Caco-2 (cell line): Measurements from ENCODE around the gene TRIM15. TPM values are rescaled to one million over a fixed set of nuclear protein-coding genes. Genes with fewer than 3 reads are reported as not detected.

Experiments used
- BruUV-seq: library from RNA; stranded (reverse); fragments of 400-500 nt; replicated peaks from 2 replicates; lab custom pipeline; 2021; lab: Mats Ljungman, UMichigan
- CTCF ChIA-PET: fragments of 300-600 bp; sonication (Branson Sonifier 250); formaldehyde crosslinking; loops from one replicate; lab custom pipeline; 2022; ENCODE audit warnings: antibody characterized with exemption; lab: Charles Lee
- POLR2A ChIA-PET: fragments of 300-600 bp; sonication (Branson Sonifier 250); formaldehyde crosslinking; loops from one replicate; lab custom pipeline; 2022; ENCODE audit warnings: antibody characterized with exemption; lab: Charles Lee
- DNase-seq, 2 experiments: peaks; one replicate each; pipeline versions ENCODE4 v3.0.0 to v3.0.0-alpha.2; 2020 to 2022
- H3K27me3 ChIP-seq: replicated peaks from 2 replicates; pipeline ENCODE4 v1.6.0; 2011; ENCODE audit warnings: low read length; ENCODE audit not compliant: control insufficient read depth, insufficient read depth
- H3K36me3 ChIP-seq: 2 replicates; pipeline ENCODE4 v1.5.1; 2011; ENCODE audit warnings: low read length; ENCODE audit not compliant: control insufficient read depth, insufficient read depth
- H3K4me1 ChIP-seq: fragments of 250-450 bp; sonication (Bioruptor Pico); 2 replicates; pipeline ENCODE4 v1.5.1; 2020; ENCODE audit warnings: mild to moderate bottlenecking
- H3K4me3 ChIP-seq: 2 replicates; pipeline ENCODE4 v1.5.1; 2011; ENCODE audit warnings: low read depth, mild to moderate bottlenecking, control low read depth, low read length
- H3K9me3 ChIP-seq: fragments of 250-450 bp; sonication (Bioruptor Pico); 2 replicates; pipeline ENCODE4 v1.5.1; 2020; ENCODE audit warnings: mild to moderate bottlenecking, moderate library complexity
- H3K27ac Mint-ChIP-seq: one replicate; pipeline ENCODE4 v1.8.0; 2022; ENCODE audit warnings: mixed read lengths; ENCODE audit not compliant: unreplicated experiment
- H3K27me3 Mint-ChIP-seq: one replicate; pipeline ENCODE4 v1.8.0; 2022; ENCODE audit warnings: mixed read lengths; ENCODE audit not compliant: insufficient read depth, unreplicated experiment
- H3K36me3 Mint-ChIP-seq: one replicate; pipeline ENCODE4 v1.8.0; 2022; ENCODE audit warnings: mild to moderate bottlenecking, mixed read lengths; ENCODE audit not compliant: insufficient read depth, unreplicated experiment
- H3K4me1 Mint-ChIP-seq: one replicate; pipeline ENCODE4 v1.8.0; 2022; ENCODE audit warnings: low read depth, mixed read lengths; ENCODE audit not compliant: unreplicated experiment
- H3K4me3 Mint-ChIP-seq: one replicate; pipeline ENCODE4 v1.8.0; 2022; ENCODE audit warnings: mild to moderate bottlenecking, moderate library complexity, mixed read lengths; ENCODE audit not compliant: unreplicated experiment
- H3K9me3 Mint-ChIP-seq: one replicate; pipeline ENCODE4 v1.8.0; 2022; ENCODE audit warnings: mixed read lengths; ENCODE audit not compliant: unreplicated experiment
- CTCF ChIP-seq, 2 experiments: fragments of 200-600 bp in 1 of 2; IDR thresholded peaks; 1 replicate in 1 of 2; 2 replicates in 1 of 2; pipeline versions ENCODE4 v1.5.1 to v1.8.0; 2011 to 2022; ENCODE audit warnings: antibody characterized with exemption in 1 of 2, control low read depth in 1 of 2, inconsistent platforms in 1 of 2, low read depth in 1 of 2, low read length in 1 of 2, mild to moderate bottlenecking in 1 of 2, moderate library complexity in 1 of 2; ENCODE audit not compliant: insufficient read depth in 1 of 2, severe bottlenecking in 1 of 2, unreplicated experiment in 1 of 2
- intact Hi-C: fragments of 100-400 bp; cut with micrococcal nuclease; formaldehyde crosslinking; loops from one replicate; pipeline ENCODE4 v1.10.0; 2022; ENCODE audit not compliant: unreplicated experiment
- total RNA-seq: library from RNA; stranded (reverse); gene quantifications from 2 replicates; pipeline ENCODE4 v1.2.3, GENCODE V29; 2022

Gene TRIM15
- total RNA-seq, 1 experiment from 2014 or later = 6.9 TPM

DNA sequence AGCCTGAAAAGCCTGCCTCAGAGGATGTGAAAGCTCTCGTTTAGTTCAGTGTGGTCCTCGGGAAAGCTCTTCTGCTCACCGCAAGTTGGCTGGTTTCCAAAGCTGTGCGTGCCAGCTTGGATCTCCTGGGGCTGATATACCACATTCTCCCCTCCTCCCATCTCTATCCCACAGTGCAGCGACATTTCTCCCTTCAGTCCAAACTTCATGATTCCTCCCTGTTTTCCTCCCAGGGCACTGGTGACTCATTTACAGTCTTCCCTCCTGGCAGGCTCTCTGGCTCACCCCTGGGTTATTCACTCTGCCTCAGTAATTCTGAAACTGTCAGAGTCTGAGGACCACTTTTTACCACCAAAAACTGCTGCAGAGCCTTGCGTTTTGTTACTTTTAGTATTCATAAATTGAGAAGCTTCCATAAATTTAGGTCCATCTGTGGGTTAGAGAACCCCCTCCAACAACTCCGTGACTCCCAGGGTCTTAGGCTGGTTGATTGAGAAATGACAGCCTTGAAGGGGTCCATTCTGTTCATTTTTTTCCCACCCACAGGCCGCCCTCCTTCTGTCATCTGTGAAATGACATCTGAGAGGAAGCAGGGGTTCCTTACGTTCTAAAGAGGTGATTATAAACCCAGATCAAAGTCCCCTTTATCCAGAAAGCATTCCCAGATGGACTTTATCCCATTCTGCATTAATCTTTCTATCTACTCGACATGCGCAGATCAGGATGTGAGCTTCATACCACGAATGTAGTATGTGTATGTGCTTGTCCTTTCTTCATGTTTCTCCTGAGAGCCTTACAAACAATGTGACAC is 8.4 kb upstream of the TRIM15 start:
- DNase-seq = no peak
- no peaks in the 10 kb centered on the region for H3K9me3 ChIP-seq
- no peaks in the 10 kb centered on the region for H3K27me3 Mint-ChIP-seq
- CTCF ChIA-PET = interaction anchor here (0.7 kb wide), 1 partner anchor 117 kb away, joined by 3 read pairs; no protein-coding TSS in a partner anchor
- H3K36me3 Mint-ChIP-seq = no peaks in the 10 kb centered on the region
- no peak overlapping the region for H3K27ac Mint-ChIP-seq
- BruUV-seq = no TSS peak
- H3K4me3 ChIP-seq = no peak overlapping the region
- H3K36me3 ChIP-seq = no peaks in the 10 kb centered on the region
- TF ChIP-seq CTCF (IDR thresholded peaks at IDR 0.05; ENCODE audit: insufficient read depth in 1 of 2, low read depth in 1 of 2, low read length in 1 of 2, severe bottlenecking in 1 of 2, unreplicated experiment in 1 of 2) = no peak
- no peaks in the 10 kb centered on the region for H3K4me1 Mint-ChIP-seq
- H3K4me3 Mint-ChIP-seq = no peak overlapping the region
- no peaks in the 10 kb centered on the region; the same call in 1 of the 2 replicates for H3K4me1 ChIP-seq
- no peaks in the 10 kb centered on the region for H3K27me3 ChIP-seq
- POLR2A ChIA-PET = no interaction called here
- H3K9me3 Mint-ChIP-seq = no peaks in the 10 kb centered on the region
- intact Hi-C loops = no loop called here

DNA sequence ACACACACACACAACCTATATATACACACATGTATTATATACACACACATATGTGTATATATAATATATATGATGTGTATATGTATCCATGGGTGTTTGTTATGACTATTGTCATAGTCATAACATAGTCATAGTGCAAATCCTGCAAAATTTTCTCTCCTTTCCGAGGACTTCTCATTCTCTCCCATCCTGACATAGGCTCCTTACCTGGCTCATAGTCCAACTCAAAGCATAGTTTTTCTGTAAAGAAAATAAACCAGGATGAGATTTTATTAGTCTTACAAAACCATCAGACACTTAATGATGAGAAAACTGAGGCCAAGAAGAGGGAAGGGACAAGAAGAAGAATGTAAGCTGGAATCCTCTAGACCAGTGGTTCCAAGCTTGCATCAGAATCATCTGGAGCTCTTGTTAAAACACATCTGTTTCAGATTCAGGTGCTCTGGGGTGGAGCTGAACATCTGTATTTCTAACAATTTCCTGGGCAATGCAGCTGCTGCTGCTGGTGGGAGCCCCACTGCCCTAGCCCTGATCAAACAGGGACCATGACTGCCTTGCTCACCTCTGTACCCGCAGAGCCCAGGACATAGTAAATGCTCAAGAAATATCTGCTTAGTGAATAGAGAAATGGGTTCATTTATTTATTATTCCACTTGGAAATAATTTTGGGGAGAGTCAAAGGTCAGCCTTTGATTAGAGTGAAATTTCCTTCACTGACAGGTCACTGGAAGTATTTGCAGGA is 7.7 kb upstream of the TRIM15 start:
- Histone ChIP-seq H3K36me3 (no peaks in the 10 kb centered on the region), H3K27me3 (no peaks in the 10 kb centered on the region), H3K4me1 (no peaks in the 10 kb centered on the region; the same call in 1 of the 2 replicates), H3K4me3 (no peak overlapping the region), H3K9me3 (no peaks in the 10 kb centered on the region)
- intact Hi-C loops = no loop called here
- Mint-ChIP-seq H3K9me3 (no peaks in the 10 kb centered on the region), H3K4me3 (no peak overlapping the region), H3K36me3 (no peaks in the 10 kb centered on the region), H3K4me1 (no peaks in the 10 kb centered on the region), H3K27ac (no peak overlapping the region), H3K27me3 (no peaks in the 10 kb centered on the region)
- ChIA-PET POLR2A (no interaction called here), CTCF (interaction anchor here (0.7 kb wide), 1 partner anchor 118 kb away, joined by 3 read pairs; no protein-coding TSS in a partner anchor)
- no peak for TF ChIP-seq CTCF (IDR thresholded peaks at IDR 0.05; ENCODE audit: insufficient read depth in 1 of 2, low read depth in 1 of 2, low read length in 1 of 2, severe bottlenecking in 1 of 2, unreplicated experiment in 1 of 2)
- no peak for DNase-seq
- BruUV-seq = no TSS peak

- BruUV-seq = no TSS peak
- no peaks in the 10 kb centered on the region for H3K9me3 ChIP-seq
- no peaks in the 10 kb centered on the region; the same call in 1 of the 2 replicates for H3K4me1 ChIP-seq
- H3K4me1 Mint-ChIP-seq = no peaks in the 10 kb centered on the region
- no peaks in the 10 kb centered on the region for H3K36me3 ChIP-seq
- H3K27me3 ChIP-seq = no peaks in the 10 kb centered on the region
- H3K27ac Mint-ChIP-seq = no peak overlapping the region
- H3K9me3 Mint-ChIP-seq = no peaks in the 10 kb centered on the region
- intact Hi-C loops = no loop called here
- ChIA-PET POLR2A (no interaction called here), CTCF (no interaction called here)
- TF ChIP-seq CTCF (IDR thresholded peaks at IDR 0.05; ENCODE audit: insufficient read depth in 1 of 2, low read depth in 1 of 2, low read length in 1 of 2, severe bottlenecking in 1 of 2, unreplicated experiment in 1 of 2) = no peak
- no peak for DNase-seq
- no peak overlapping the region for H3K4me3 ChIP-seq
- H3K27me3 Mint-ChIP-seq = no peaks in the 10 kb centered on the region
- no peaks in the 10 kb centered on the region for H3K36me3 Mint-ChIP-seq
- H3K4me3 Mint-ChIP-seq = no peak overlapping the region
These were observed 7.1 kb upstream of the TRIM15 start for GRCh38 chr6:30156262-30156599.
